GM19397 (cell line): ENCODE results near the gene BACH1.
"Not testable (repeated sequence)": the region's sequence is repeated elsewhere in the genome, so short reads cannot be mapped to it uniquely, and the experiment has no call there.

ENCODE experiments used
- ATAC-seq: cut with Tn5 transposase; IDR thresholded peaks from one replicate; pipeline ENCODE4 v1.9.1; 2021; ENCODE audit warnings: mild to moderate bottlenecking, moderate library complexity; ENCODE audit not compliant: unreplicated experiment

Gene BACH1

DNA sequence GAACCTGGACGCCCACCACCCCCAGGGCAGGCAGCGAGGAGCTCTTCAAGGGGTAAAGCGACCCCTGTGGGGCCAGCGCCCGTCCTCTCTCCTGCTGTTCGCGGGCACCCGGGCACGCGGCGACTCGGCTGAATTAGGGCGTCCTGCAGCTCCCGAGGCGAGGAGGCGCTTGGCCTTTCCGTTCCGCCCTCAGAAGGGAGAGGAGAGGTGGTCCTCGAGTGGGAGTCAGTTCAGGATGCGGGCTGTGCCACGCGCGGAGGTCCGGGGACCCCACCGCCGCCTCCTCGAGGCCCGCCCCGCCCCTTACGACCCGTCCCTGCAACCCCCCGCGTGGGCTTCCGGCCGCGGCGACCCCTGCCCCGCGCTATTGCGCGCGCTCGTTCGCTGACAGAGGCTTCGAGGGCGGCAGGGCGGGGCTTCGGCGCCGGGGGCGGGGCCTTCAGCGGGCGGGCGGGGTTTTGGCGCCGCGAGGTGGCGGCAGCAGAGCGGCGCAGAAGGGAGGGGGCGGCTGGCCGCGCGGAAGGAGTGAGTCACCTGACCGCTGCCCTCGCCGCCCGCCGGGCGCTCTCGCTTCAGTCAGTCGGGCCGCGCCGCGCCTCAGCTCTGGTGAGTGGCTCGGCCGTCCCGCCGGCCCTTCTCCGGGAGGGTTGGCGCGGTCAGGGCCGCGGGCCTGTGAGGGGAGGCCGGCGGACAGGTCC is at the start of gene BACH1:
TSS of gene BACH1 (plus strand) at position 575 of the 698 bp plus-strand sequence. CDS start 22,359 bp downstream, outside the sequence.
- peak; percentile 62 for ATAC-seq

DNA sequence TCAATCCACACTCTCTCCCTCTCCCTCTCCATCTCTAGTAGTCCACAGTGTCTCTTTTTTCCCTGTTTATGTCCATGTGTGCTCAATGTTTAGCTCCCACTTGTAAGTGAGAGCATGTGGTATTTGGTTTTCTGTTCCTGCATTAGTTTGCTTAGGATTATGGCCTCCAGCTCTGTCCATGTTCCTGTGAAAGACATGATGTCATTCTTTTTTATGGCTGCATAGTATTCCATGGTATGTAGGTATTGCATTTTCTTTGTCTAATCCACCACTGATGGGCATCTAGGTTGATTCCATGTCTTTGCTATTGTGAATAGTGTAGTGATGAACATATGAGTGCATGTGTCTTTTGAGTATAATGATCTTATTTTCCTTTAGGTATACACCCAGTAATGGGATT is 49.4 kb upstream of the BACH1 start:
- not testable (repeated sequence) for ATAC-seq

DNA sequence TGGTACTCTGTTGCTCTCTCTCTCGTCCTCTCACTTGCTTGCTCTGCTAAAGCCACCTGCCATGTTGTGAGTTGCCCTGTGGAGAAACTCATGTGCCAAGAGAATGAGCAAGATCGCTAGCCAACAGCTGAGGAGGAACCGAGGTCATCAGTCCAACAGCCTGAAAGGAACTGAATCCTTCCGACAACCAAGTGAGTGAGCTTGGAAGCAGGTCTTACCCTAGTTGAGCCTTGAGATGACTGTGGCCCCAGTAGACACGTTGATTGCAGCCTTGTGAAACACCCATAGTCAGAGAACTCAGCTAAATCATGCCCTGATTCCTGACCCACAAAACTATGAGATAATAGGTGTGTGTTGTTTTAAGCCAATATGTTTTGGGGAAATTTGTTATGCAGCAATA is 48.1 kb upstream of the BACH1 start:
- no peak for ATAC-seq

DNA sequence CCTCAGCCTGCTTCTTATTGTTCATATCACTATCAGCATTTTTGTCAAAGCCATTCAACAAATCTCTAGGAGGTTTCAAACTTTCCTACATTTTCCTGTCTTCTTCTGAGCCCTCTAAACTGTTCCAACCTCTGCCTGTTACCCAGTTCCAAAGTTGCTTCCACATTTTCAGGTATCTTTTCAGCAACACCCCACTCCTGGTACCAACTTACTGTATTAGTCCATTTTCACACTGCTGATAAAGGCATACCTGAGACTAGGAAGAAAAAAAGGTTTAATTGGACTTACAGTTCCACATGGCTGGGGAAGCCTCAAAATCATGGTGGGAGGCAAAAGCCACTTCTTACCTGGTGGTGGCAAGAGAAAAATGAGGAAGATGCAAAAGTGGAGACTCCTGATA is 44.9 kb upstream of the BACH1 start:
- ATAC-seq = not testable (repeated sequence)

DNA sequence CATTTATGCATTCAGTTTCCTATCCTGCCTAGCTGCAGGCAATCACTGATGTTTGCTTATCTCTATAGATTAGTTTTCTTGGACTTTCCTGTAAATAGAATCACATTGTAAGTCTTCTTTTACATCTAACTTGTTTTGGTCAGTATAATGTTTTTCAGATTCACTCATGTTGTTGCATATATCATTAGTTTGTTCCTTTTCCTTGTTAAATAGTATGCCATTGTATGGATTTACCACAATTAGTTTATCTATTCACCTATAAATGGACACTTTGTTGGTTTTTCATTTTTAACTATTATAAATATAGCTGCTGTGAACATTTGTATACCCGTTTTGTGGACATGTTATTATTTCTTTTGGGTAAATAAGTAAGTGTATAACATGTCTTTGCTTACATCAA is 44.2 kb upstream of the BACH1 start:
- no peak for ATAC-seq

DNA sequence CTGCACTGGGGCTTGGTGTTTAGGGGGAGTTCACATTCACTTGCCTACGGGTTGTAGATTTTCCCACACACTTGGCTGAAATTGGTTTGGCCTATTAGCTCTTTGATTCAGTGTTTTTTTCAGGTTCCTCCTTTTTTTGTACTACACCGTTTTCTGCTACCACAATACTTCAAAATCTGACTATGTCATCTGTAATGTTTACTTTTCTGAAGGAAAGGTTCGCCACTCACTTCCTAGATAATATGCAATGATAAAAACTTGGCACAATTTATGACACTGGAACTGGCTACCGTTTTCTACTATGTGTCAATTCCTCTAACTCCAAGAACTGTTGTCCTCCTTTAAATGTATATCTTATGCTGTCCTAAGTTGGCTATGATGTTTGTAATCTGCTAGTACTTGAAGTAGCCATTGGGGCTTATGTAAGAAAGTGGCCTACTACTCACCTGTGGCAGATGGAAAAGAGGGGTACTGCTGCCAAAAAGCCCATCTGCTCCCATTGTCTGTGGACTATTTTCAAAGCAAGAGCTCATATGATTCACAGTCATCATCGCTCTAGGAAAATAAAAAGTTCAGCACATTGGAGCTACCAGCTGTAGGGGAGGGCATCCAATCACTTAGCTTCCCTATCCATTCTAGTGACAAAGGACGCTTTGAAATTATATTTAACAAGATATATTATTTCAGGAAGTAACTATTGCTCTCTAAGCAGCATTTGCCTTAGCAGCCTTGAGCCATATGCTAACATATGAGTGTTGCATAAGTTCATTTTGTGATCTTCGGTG is 42.4 kb upstream of the BACH1 start:
- no peak for ATAC-seq

DNA sequence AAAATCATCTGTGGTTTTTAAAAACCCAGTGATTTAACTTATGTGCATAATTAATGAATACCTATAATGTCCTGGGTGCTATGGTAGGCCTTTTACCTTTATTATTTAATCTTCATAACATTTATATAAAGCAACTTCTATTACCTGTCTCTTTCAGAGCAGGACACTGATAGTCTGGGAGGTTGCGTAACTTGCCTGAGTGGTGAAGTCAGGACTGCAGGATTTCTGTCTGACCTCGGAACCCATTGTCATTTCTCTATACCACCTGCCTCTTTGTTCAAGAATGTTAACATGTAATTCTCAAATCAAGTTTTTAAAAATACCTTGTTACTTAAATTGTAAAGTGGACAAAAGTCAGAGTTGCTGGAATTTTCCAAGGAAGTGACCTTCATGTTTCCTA is 41.0 kb upstream of the BACH1 start:
- ATAC-seq = no peak

DNA sequence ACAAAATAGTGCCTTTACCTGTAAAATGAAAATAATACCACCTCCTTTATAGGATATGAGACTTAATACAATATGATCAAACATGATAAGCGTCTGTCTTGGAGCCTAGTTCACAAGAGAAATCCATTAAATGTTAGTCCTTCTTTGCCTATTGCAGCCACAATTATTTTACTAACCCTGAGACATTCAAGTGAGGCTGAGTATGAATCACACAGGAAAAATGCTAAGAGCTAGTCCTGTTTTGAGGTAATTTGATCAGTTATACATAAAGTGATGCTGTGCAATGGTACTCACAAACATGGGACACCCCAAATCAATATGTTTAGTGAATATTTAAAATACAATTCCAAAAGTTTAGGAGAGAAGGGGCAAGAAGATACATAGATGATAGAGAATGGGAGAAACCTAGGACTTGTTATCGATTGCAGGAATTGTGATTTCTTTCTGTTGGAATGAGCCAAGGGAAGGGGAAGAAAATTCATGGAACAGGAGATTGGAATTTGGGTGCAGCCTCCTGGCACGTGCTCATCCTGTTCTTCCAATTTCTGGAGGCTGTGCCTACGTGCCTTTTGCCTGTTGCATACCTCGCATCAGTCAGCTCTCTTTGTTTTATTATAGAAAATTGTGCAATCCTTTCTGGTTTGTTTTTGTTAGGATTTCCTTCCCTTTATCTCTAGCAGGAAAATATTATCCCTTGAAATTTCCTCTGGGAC is 39.9 kb upstream of the BACH1 start:
- no peak for ATAC-seq

DNA sequence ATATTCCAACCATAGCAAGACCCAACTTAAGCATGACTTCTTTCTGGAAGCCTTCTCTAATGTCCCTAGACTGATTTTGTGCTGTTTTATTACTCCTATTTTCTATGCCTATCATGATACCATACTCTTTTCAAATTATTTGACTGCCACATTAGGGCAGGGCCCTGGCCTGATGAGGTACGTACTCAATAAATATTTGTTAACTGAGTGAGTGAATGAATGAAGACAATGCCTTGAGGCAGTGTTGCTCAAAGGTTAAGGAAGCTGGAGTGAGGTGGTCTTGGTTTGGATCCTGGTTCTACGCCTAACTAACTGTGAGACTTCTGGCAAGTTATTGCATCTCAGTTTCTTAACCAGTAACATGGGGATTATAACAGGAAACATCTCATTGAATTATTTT is 38.3 kb upstream of the BACH1 start:
- ATAC-seq = no peak

DNA sequence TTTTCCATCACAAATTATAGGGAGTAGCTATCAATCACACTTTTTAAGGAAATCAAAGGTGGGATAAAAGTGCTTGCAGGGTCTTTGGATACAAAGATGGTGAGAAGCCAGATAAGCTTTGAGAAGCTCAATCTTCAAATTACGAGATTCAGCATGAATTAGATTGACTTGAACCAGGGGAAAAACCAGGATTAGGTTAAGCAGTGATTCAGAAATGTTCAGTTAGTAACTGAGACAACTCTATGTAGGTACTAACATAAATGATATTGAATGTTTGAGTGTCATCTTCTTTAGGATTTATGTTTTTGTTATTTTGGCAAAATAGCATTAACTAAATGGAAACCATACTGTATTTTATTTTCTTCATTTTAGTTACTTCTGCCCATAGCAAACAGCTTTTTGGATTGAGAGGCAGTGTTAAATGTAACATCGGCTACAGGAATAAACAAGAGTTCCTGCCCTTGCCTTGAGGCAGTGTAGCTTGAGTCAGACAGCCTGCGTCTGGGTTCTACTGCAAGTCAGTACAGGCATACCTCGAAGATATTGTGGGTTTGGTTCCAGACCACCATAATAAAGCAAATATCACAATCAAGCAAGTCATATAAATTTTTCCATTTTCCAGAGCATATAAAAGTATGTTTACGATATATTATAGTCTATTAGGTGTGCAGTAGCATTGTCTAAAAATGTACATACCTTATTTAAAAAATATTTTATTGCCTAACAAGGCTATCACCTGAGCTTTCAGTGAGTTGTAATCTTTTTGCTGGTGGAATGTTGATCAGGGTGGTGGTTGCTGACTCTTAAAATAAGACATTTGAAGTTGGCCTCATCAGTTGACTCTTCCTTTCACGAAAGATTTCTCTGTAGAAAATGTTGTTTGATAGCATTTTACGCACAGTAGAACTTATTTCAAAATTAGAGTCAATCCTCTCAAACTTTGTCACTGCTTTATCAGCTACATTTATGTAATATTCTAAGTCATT is 36.9 kb upstream of the BACH1 start:
- no peak for ATAC-seq

DNA sequence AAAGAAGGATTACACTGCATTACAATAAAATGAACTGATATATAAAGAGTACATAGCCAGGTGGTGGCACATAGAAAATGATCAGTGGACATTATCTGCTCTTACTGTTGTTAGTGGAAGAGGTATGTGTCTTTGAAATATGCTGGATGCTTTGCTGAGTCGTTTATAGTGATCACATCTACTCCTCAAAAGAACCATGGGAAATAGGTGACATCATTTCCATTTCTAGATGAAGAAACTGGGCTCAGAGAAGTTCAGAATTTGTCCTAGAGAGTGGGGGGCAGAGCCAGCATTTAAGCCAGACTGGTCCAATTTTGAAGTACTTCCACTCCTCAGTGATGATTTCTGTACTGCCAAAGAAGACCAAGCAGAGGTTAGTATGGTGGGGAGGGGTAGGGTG is 34.0 kb upstream of the BACH1 start:
- no peak for ATAC-seq

DNA sequence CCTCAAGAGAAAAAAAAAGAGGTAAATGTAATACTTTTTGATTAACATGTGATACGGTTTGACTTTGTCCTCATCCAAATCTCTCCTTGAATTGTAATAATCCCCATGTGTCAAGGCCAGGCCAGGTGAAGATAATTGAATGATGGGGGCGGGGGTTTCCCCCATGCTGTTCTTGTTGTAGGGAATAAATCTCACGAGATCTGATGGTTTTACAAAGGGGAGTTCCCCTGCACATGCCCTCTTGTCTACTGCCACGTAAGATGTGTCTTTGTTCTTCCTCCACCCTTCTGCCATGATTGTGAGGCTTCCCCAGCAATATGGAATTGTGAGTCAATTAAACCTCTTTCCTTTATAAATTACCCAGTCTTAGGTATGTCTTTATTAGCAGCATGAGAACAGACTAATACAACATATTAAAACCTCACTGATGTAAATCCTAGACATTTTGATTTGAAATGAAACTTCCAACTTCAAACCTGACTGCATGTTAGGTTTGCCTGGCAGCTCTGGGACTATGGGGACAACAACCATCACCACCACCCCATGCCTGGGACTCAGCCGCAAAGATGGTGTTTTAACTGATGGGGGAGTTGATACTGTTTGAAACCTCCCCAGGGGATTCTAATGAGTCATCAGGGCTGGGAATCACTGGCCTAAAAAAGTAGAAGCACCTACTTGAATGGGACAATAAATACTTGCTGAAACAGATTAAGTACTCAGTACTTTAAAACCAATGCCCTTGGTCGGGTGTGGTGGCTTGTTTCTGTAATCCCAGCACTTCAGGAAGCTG is 32.8 kb upstream of the BACH1 start:
- peak; percentile 52 for ATAC-seq

DNA sequence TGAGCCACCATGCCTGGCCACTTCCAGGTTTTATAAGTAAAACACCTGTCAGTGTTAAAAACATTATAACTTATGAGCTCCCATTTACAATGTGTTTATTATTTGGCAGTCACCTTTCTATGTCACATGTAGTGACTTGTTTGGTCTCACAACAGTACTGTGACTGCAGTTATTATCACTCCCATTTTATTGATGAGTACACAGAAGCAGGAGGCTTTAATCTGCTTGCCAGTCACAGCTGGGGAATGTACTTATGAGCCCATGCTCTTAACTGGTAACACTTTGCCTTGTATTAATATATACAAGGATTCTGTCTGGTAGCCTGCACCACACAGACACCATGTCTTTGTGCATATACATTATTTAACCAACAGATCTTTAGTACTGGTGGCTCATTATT is 31.1 kb upstream of the BACH1 start:
- ATAC-seq = no peak

DNA sequence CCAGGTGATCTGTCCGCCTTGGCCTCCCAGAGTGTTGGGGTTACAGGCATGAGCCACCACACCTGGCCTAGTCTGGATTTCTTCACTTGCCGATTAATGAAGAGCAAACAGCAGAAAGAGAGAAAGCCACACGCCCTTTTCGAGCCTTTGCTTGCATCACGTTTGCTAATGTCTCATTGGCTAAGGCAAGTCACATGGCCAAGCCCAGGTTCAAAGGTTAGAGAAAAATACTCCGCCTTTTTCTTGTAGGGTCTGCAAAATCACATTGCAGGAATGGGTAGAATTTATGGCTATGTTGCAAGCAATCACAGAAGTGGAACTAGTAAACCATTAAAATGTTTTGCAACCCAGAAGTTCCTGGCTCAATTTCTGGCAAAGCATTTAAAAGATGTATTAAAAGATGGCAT is 26.8 kb upstream of the BACH1 start:
- no peak for ATAC-seq

DNA sequence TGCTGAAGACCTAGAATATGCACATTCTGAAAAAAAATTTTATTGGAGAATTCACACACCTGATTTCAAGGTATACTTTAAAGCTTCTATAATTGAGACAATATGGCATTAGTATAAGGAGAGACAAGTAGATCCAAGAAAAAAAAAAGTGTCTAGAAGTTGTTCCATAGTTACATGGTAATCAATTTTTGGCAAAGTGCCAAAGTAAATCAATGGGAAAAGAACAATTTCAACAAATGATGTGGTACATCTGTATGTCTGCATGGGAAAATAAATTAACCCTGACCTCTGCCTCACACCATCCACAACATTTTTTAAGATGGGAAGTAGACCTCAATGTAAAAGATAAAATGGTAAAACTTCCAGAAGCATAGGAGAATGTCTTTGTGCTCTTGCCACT is 21.3 kb upstream of the BACH1 start:
- ATAC-seq = no peak

DNA sequence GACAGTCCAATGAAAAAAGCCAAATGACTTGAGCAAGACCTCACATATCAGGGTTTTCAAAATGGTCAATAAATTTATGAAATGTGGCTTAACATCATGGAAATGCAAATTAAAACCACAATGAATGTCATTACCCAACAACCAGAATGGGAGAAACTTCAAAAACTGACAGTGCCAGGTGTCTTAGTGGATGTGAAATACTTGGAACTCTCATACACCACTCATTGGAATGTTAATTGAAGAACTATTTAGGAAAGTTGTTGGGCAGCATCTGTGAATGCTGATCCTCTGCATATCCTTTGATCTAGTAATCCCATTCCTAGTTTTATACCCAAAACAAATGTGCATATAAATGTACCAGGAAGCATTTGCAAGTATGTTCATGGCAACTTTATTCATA is 19.2 kb upstream of the BACH1 start:
- no peak for ATAC-seq

DNA sequence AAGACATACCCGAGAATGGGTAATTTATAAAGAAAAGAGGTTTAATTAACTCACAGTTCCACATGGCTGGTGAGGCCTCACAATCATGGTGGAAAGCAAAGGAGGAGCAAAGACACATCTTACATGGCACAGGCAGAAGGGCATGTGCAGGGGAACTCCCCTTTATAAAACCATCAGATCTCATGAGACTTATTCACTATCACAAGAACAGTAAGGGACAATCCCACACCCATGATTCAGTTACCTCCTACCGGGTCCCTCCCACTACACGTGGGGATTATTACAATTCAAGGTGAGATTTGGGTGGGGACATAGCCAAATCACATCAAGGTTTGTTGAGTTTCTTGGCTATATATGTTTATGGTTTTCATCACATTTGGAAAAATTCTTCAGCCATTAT is 16.9 kb upstream of the BACH1 start:
- ATAC-seq = not testable (repeated sequence)

DNA sequence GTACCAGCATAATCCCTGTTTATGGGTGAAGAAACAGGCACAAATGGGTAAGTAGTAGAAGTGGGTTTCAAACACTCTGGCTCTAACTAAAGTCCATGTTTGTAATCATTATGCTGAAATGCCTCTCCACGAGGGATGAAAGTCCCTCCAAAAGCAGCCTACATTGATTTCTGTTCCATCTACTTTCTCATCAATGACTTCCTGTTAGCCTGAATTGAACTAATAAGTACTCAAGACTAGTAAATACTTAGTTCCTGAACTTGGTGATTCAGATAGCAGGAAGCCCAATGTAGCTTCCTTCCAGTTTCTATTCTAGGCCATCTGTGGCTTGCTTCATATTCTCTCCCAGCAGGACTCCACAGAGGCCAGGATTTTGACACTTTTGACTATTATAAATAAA is 11.3 kb upstream of the BACH1 start:
- no peak for ATAC-seq

DNA sequence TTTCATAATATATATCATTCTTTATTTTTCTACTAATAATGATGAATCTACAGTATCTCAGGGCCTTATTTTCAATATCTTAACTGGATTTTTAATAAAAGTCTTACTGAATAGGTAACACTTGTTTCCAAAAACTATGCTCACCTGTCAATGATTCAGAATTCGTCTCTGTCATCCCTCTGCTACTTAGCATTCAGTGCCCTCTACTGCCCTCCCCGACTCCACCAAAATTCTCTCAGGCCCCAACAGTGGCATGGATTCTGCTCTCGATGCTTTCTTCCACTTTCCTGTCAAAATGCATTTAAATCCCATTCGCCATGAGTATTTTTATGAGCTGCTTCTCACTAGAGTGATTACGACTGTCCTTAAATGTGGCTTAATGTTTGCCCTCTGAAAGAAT is 10.5 kb upstream of the BACH1 start:
- ATAC-seq = no peak

DNA sequence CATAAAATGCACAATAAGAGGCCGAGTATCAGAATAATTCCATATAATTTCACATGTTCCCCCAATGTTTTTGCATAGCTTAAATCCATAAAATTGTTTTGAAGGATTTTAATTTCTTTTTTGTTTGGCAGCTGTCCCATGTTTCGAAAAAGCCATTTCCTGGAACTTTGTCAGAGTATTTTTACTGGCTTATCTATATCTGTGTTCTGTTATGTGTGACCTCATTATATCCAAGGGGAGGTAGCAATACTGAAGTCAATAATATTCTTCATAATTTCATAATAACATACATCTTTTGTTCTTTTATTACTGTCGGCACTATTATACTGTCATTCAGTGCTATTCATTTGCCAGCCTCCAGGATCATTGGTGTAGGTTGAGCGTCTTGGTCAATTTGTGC is 9.4 kb upstream of the BACH1 start:
- ATAC-seq = no peak
